Measurements from ENCODE around the gene ACADVL.

The ACADVL gene

DNA sequence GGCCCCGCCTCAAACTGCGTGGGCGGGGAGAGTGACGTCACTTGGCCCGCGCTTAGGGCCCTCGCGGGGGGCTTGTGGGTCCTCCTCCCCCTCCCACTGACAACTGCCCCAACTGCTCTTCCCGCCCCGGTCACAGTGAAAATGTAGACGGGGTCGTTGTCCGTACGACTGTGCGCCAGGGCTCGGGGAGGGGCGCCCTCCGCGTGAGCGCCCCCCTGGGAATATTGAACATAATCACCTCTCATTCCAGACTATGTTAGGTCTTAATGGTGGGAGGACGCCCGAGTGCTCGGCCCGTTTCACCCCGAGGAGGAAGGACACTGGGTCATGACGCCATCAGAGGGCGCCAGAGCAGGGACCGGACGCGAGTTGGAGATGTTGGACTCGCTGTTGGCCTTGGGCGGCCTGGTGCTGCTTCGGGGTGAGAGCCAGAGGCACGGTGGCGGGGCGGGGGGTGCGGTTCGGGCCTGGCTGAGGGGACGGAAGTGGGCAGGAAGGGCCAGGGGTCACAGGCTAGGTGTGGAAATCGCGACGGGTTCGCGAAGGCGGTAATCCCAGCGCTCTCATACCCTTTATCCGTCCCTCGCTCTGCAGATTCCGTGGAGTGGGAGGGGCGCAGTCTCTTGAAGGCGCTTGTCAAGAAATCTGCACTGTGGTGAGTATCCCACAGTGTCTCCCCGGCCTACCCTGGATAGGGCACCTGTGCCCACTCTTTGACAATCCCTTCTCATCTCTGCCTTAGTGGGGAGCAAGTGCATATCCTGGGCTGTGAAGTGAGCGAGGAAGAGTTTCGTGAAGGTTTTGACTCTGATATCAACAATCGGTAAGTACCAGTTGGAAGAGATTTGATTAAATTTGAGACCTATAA lies 32.7 kb downstream of the ACADVL start, which contains the start of gene ELP5:
TSS of gene ELP5 (plus strand) at position 40 of the 868 bp plus-strand sequence. CDS start at position 376, 336 bp downstream.
- DNase-seq: no peak

DNA sequence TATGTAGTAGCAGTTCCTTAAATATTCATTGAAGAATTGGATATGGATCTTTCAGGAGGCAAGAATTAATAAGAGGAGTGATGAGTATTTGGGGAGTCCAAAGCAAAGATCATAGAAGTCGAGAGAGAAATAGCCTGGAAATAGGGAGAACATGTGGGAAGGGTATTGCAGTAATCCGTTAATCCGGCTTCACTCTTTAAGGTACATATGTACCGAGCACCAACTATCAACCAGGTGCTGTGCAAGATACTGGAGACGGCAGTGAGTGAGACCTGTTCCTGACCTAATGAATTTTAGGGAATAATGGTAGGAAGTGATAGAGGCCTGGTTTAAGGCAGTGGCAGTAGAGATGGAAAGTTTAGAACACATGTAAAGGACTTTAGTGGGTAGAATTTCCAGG lies 33.3 kb downstream of the ACADVL start:
- no peak for DNase-seq

DNA sequence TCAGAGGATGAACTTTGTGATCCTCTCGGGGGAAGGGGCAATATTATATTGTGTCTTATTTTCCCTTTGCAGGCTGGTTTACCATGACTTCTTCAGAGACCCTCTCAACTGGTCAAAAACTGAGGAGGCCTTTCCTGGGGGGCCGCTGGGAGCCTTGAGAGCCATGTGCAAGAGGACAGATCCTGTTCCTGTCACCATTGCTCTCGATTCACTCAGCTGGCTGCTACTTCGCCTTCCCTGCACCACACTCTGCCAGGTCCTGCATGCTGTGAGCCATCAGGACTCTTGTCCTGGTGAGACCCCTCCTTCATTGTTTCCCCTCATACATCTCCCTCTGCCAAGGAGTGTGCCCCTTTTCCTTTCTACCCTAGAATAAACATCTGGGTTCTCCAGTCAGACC lies 34.8 kb downstream of the ACADVL start:
- no peak for DNase-seq

DNA sequence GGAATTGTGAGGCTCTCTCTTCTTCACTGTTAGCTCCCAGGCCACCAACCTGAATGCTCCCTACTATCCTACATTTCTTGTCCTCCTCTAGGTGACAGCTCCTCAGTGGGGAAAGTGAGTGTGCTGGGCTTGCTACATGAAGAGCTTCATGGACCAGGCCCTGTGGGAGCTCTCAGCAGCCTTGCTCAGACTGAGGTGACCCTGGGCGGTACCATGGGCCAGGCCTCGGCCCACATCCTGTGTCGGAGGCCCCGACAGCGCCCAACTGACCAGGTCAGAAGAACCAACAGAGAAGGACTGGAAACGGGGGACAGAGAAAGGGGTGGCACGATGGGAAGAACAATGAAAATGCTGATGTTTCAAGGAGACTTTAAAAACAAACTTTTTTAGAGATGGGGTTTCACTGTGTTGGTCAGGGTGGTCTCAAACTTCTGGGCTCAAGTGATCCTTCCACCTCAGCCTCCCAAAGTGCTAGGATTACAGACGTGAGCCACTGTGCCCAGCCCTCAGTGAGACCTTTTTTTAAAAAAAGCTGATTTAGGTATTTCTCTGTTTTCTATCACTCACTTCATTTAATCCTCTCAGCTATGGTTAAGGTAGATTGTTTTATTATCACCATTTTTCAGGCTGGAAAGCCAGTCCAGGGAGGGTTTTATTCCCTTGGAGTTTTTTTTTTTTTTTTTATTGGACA lies 37.2 kb downstream of the ACADVL start:
- DNase-seq: no peak

GRCh38 chr17:7258731-7259554 lies 39.2 kb downstream of the ACADVL start:
- no peak for DNase-seq

- DNase-seq: no peak
Observed at GRCh38 chr17:7259555-7259889, 39.8 kb downstream of the ACADVL start.

GRCh38 chr17:7260151-7260550 lies 40.4 kb downstream of the ACADVL start:
- no peak for DNase-seq

- no peak for DNase-seq
Observed at GRCh38 chr17:7260651-7261378, 41.1 kb downstream of the ACADVL start.

DNA sequence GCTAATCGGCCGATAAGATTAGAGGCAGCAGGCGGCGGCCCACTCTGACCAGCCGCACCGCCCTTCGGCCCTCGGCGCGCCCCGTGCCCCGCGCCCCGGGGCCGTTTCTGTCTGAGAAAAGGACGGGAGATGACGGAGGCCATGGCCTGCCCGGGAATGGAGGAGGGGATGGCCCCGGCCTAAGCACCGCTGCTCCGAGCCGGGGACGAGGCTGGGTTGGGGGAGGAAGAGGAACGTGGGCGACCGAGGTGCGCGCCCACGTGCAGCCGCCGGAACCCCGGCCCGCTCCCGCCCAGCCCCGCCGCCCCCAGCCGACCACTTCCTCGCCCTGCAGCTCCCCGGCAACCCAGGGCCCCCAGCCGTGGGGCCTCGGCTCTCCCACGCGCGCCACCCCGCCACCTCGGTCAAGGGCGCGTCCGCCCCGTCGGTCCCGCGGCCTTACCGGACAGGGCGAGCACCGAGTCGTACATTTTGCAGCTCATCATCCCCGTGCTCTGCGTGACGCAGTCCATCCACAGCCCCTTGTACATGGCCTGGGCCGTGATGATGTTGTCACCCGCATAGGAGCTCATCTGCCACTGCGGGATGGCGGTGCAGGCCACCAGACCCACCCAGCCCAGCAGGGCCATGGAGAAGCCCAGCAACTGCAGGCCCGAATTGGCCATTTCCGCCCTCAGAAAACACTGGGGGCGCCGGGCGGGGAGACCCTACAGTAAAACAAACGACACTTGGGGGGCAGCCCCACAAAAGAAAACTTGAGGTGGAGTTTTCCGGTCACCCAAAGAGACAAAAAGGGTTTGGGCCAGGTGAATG lies 41.8 kb downstream of the ACADVL start:
- DNase-seq: peak; percentile 80

GRCh38 chr17:7262192-7262934 lies 42.6 kb downstream of the ACADVL start, which contains the start of gene CLDN7:
CLDN7 (minus strand) TSS chr17:7262478; CDS start chr17:7262043, 435 bp downstream.
- no peak for DNase-seq

DNA sequence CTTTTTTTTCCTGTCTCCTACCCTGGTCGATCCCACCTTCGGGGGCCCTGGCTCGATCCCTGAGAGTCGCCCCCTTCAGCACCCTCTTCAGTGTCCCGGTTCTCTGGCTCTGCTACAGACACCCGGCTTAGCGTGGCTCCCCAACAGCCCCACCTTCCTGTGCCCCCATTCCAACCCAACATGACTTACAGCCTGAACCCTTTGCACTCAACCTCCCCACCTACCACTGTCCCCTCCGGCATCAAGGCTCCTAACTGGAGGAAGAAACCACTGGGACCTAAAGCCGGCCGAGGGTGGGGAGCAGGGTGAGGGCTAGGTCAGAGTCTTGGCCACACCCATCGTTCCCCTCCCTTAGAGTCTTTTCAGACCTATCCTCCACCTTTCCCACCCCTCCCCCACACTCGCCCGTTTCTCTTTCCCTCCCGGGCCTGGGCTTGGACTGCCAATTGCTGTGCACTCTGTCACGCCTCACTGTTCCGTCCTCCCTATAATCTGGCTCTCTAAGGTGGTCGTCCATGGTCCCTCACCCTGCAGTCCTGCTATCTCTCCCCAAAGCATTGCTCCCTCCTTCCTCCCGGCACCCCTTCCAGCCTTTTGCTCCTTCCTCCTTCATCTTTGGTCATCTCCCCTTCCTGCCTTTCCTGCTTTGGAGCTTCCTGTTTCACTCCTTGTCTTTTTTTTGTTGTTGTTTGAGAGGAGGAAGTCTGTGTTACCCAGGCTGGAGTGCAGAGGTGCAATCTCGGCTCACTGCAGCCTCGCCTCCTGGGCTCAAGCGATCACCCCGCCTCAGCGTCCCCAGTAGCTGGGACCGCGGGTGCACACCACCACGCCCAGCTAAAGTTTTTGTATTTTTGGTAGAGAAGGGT lies 43.4 kb downstream of the ACADVL start:
- DNase-seq: peak; percentile 68

DNA sequence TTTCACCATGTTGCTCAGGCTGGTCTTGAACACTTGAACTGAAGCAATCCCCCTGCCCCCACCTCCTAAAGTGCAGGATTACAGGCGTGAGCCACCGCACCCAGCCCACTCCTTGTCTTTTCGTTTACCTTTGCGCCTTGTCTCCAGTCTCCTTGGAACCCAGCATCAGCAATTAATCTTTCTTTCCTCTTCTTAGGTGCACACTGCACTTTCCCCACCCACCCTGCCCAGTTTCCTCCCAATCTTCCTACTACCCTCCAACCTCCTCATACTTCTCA lies 44.0 kb downstream of the ACADVL start:
- no peak for DNase-seq

- no peak for DNase-seq
Observed at GRCh38 chr17:7266784-7267183, 47.0 kb downstream of the ACADVL start.

All from activated CD8-positive, alpha-beta memory T cell treated with anti-CD3 and anti-CD28 coated beads for 24 hours (primary cell).